Mesothelial cell of epicardium (in vitro differentiated cells): ENCODE results near the gene APOBEC3F. TPM values are rescaled to one million over a fixed set of nuclear protein-coding genes. Genes with fewer than 3 reads are reported as not detected.
"Not testable (repeated sequence)": the region's sequence is repeated elsewhere in the genome, so short reads cannot be mapped to it uniquely, and the experiment has no call there.

Experiments used
- DNase-seq, 2 experiments: peaks; one replicate each; pipeline ENCODE4 v3.0.0; 2021; ENCODE audit warnings: low spot score in 2 of 2; ENCODE audit not compliant: unreplicated experiment in 2 of 2
- H3K27ac Mint-ChIP-seq: 2 replicates; pipeline ENCODE4 v1.8.0; 2021; ENCODE audit warnings: mixed read lengths
- H3K27me3 Mint-ChIP-seq: 2 replicates; pipeline ENCODE4 v1.8.0; 2021; ENCODE audit warnings: low read depth, mixed read lengths
- H3K36me3 Mint-ChIP-seq: 2 replicates; pipeline ENCODE4 v1.8.0; 2021; ENCODE audit warnings: mixed read lengths
- H3K4me1 Mint-ChIP-seq: 2 replicates; pipeline ENCODE4 v1.8.0; 2021; ENCODE audit warnings: mixed read lengths
- H3K4me3 Mint-ChIP-seq: 2 replicates; pipeline ENCODE4 v1.8.0; 2021; ENCODE audit warnings: mild to moderate bottlenecking, moderate library complexity, mixed read lengths
- H3K9me3 Mint-ChIP-seq: 2 replicates; pipeline ENCODE4 v1.8.0; 2021; ENCODE audit warnings: mixed read lengths
- CTCF ChIP-seq: fragments of 200-600 bp; sonication (generic); IDR thresholded peaks from one replicate; pipeline ENCODE4 v1.5.0; 2021; ENCODE audit warnings: antibody characterized with exemption; ENCODE audit not compliant: unreplicated experiment
- total RNA-seq: library from RNA; stranded (reverse); gene quantifications from 3 replicates; pipeline ENCODE4 v1.2.1, GENCODE V29; 2021

Gene APOBEC3F
- total RNA-seq, 1 donor from 2014 or later = 23.8 TPM

- Mint-ChIP-seq H3K27ac (peak overlapping the region; percentile 59), H3K4me3 (no peak overlapping the region), H3K27me3 (no peaks in the 10 kb centered on the region), H3K36me3 (peaks cover 4% of the 10 kb centered on the region), H3K9me3 (no peaks in the 10 kb centered on the region), H3K4me1 (peaks cover 9% of the 10 kb centered on the region)
- DNase-seq = no peak
- TF ChIP-seq CTCF = no peak
Observed at GRCh38 chr22:39027717-39028116, 12.9 kb upstream of the APOBEC3F start.

- DNase-seq = no peak
- Mint-ChIP-seq H3K4me3 (no peak overlapping the region), H3K27me3 (no peaks in the 10 kb centered on the region), H3K36me3 (peaks cover 4% of the 10 kb centered on the region), H3K27ac (peak overlapping the region; percentile 59), H3K4me1 (peaks cover 9% of the 10 kb centered on the region), H3K9me3 (no peaks in the 10 kb centered on the region)
- no peak for TF ChIP-seq CTCF
Observed at GRCh38 chr22:39028281-39028680, 12.4 kb upstream of the APOBEC3F start.

- H3K36me3 Mint-ChIP-seq = no peaks in the 10 kb centered on the region
Observed at GRCh38 chr22:39029227-39029626, 11.4 kb upstream of the APOBEC3F start.

GRCh38 chr22:39030705-39031104 lies 10.0 kb upstream of the APOBEC3F start:
- no peak for DNase-seq
- no peaks in the 10 kb centered on the region for H3K9me3 Mint-ChIP-seq
- no peak overlapping the region for H3K27ac Mint-ChIP-seq
- H3K4me3 Mint-ChIP-seq = no peak overlapping the region
- TF ChIP-seq CTCF = no peak
- H3K4me1 Mint-ChIP-seq = peaks cover 9% of the 10 kb centered on the region
- H3K27me3 Mint-ChIP-seq = no peaks in the 10 kb centered on the region
- no peaks in the 10 kb centered on the region for H3K36me3 Mint-ChIP-seq

More at GRCh38 chr22:39029227-39029626, 11.4 kb upstream of the APOBEC3F start:
- Mint-ChIP-seq H3K4me1 (peaks cover 9% of the 10 kb centered on the region), H3K9me3 (no peaks in the 10 kb centered on the region), H3K27ac (no peak overlapping the region), H3K4me3 (no peak overlapping the region), H3K27me3 (no peaks in the 10 kb centered on the region)
- DNase-seq = no peak
- TF ChIP-seq CTCF = no peak

- not testable (repeated sequence) for H3K36me3 Mint-ChIP-seq, DNase-seq, H3K27ac Mint-ChIP-seq, H3K4me3 Mint-ChIP-seq, H3K4me1 Mint-ChIP-seq, H3K9me3 Mint-ChIP-seq, H3K27me3 Mint-ChIP-seq
Observed at GRCh38 chr22:39031434-39032295, 9.0 kb upstream of the APOBEC3F start.

- not testable (repeated sequence) for H3K36me3 Mint-ChIP-seq
Observed at GRCh38 chr22:39037071-39037470, 3.6 kb upstream of the APOBEC3F start.

More at GRCh38 chr22:39037071-39037470, 3.6 kb upstream of the APOBEC3F start:
- peak overlapping the region; percentile 32 for H3K27ac Mint-ChIP-seq
- H3K4me1 Mint-ChIP-seq = peaks cover 22% of the 10 kb centered on the region
- DNase-seq, H3K9me3 Mint-ChIP-seq, H3K27me3 Mint-ChIP-seq, H3K4me3 Mint-ChIP-seq: not testable (repeated sequence)
